ENCODE measurements around the gene IL12B.

GRCh38 chr5:159310511-159310910 lies 19.8 kb downstream of the IL12B start:
- TF ChIP-seq EZH2 (IDR thresholded peaks at IDR 0.05; ENCODE audit: insufficient read depth, low read length) (no peak), CTCF (IDR thresholded peaks at IDR 0.05; ENCODE audit: insufficient read depth, low read depth, low read length) (no peak)
